Neural cell (in vitro differentiated cells): Measurements from ENCODE around the gene KSR2.

Experiments
- RAD21 ChIP-seq: fragments of 450-650 bp; conservative IDR thresholded peaks from 2 replicates; pipeline ENCODE4 v1.6.1; 2014; ENCODE audit warnings: antibody characterized with exemption, mild to moderate bottlenecking, moderate library complexity
- TF ChIP-seq, protein P1 (sequence below): fragments of 450-650 bp; IDR thresholded peaks from 2 replicates; pipeline ENCODE4 v1.5.1; 2014; ENCODE audit warnings: antibody characterized with exemption, mild to moderate bottlenecking, moderate library complexity; ENCODE audit not compliant: poor library complexity, severe bottlenecking

- TF ChIP-seq RAD21 = no peak
- TF ChIP-seq, protein P1, sequence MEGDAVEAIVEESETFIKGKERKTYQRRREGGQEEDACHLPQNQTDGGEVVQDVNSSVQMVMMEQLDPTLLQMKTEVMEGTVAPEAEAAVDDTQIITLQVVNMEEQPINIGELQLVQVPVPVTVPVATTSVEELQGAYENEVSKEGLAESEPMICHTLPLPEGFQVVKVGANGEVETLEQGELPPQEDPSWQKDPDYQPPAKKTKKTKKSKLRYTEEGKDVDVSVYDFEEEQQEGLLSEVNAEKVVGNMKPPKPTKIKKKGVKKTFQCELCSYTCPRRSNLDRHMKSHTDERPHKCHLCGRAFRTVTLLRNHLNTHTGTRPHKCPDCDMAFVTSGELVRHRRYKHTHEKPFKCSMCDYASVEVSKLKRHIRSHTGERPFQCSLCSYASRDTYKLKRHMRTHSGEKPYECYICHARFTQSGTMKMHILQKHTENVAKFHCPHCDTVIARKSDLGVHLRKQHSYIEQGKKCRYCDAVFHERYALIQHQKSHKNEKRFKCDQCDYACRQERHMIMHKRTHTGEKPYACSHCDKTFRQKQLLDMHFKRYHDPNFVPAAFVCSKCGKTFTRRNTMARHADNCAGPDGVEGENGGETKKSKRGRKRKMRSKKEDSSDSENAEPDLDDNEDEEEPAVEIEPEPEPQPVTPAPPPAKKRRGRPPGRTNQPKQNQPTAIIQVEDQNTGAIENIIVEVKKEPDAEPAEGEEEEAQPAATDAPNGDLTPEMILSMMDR = no peak
These were observed 403.9 kb downstream of the KSR2 start for GRCh38 chr12:117564881-117565280.
